ENCODE results near the gene HYAL2.

Gene HYAL2

DNA sequence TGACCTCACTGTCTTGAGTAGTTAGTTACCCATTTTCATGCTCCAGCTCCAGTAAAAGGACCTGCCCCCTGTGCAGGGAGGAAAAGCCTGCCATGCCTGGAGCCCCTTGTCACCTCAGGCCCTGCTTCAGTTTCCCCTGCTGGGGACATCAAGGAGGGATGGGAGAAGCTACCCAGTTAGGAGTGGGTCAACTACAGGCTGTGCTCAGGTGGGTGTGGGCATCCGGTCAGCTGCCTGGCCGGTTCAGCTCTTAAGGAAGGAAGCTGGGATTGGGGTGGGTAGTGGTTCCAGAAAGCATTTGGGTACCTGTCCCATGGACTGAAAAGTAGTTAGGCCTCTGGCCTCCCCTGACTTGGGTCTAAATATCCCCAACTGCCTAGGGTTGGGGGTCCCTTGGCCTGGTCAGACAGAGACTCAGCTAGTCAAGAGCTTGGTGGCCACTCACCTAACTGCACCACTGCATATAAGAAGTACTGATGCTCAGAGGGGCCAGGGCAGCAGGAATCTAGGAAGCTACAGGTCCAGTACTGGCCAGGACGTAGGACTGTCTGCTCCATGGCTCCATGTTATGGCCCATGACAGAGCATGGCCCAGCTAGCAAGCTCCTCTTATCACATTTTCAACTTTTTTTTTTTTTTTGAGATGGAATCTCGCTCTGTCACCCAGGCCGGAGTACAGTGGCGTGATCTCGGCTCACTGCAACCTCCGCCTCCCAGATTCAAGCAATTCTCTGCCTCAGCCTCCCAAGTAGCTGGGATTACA lies 43.1 kb downstream of the HYAL2 start:
- H3K27ac ChIP-seq (ENCODE audit: low read depth, low read length): no peak overlapping the region
- no peak for TF ChIP-seq EZH2phosphoT487 (conservative IDR thresholded peaks at IDR 0.05; ENCODE audit: low read length)
- TF ChIP-seq, protein P1, sequence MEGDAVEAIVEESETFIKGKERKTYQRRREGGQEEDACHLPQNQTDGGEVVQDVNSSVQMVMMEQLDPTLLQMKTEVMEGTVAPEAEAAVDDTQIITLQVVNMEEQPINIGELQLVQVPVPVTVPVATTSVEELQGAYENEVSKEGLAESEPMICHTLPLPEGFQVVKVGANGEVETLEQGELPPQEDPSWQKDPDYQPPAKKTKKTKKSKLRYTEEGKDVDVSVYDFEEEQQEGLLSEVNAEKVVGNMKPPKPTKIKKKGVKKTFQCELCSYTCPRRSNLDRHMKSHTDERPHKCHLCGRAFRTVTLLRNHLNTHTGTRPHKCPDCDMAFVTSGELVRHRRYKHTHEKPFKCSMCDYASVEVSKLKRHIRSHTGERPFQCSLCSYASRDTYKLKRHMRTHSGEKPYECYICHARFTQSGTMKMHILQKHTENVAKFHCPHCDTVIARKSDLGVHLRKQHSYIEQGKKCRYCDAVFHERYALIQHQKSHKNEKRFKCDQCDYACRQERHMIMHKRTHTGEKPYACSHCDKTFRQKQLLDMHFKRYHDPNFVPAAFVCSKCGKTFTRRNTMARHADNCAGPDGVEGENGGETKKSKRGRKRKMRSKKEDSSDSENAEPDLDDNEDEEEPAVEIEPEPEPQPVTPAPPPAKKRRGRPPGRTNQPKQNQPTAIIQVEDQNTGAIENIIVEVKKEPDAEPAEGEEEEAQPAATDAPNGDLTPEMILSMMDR (IDR thresholded peaks at IDR 0.05; ENCODE audit: insufficient read depth, low read length, poor library complexity, severe bottlenecking): no peak
- H3K36me3 ChIP-seq (ENCODE audit: low read length): no peaks in the 10 kb centered on the region
- no peak overlapping the region for H3K9ac ChIP-seq (ENCODE audit: low read length)
- H3K9me2 ChIP-seq (replicated peaks; ENCODE audit: insufficient read depth, low read length): no peaks in the 10 kb centered on the region
- no peak overlapping the region for H3K4me2 ChIP-seq (ENCODE audit: low read depth, low read length, poor library complexity, severe bottlenecking)
- H3K4me3 ChIP-seq (ENCODE audit: insufficient read depth, low read length, poor library complexity, severe bottlenecking): no peak overlapping the region
- H3K27me3 ChIP-seq (ENCODE audit: low read length): no peaks in the 10 kb centered on the region
- H2AFZ ChIP-seq (ENCODE audit: low read depth, low read length, severe bottlenecking): no peak overlapping the region
- H3K9me3 ChIP-seq (ENCODE audit: insufficient read depth, low read length): no peaks in the 10 kb centered on the region
- no peaks in the 10 kb centered on the region for H3F3A ChIP-seq (ENCODE audit: insufficient read depth)
- no peaks in the 10 kb centered on the region for H3K79me2 ChIP-seq (ENCODE audit: insufficient read depth, low read length)
- H4K20me1 ChIP-seq (ENCODE audit: low read depth, low read length): no peaks in the 10 kb centered on the region

- Histone ChIP-seq H3K79me2 (ENCODE audit: insufficient read depth, low read length) (no peaks in the 10 kb centered on the region), H3K27ac (ENCODE audit: low read depth, low read length) (no peak within 1 kb of the TSS), H3K36me3 (ENCODE audit: low read length) (no peaks in the 10 kb centered on the region), H3K9me3 (ENCODE audit: insufficient read depth, low read length) (no peaks in the 10 kb centered on the region), H3K9ac (ENCODE audit: low read length) (no peak within 1 kb of the TSS), H3F3A (ENCODE audit: insufficient read depth) (no peaks in the 10 kb centered on the region), H3K4me2 (ENCODE audit: low read depth, low read length, poor library complexity, severe bottlenecking) (no peak within 1 kb of the TSS), H3K27me3 (ENCODE audit: low read length) (no peaks in the 10 kb centered on the region), H4K20me1 (ENCODE audit: low read depth, low read length) (no peaks in the 10 kb centered on the region), H2AFZ (ENCODE audit: low read depth, low read length, severe bottlenecking) (no peak within 1 kb of the TSS), H3K9me2 (replicated peaks; ENCODE audit: insufficient read depth, low read length) (no peaks in the 10 kb centered on the region), H3K4me3 (ENCODE audit: insufficient read depth, low read length, poor library complexity, severe bottlenecking) (no peak within 1 kb of the TSS)
- no peak for TF ChIP-seq EZH2phosphoT487 (conservative IDR thresholded peaks at IDR 0.05; ENCODE audit: low read length)
- TF ChIP-seq, protein P1 (IDR thresholded peaks at IDR 0.05; ENCODE audit: insufficient read depth, low read length, poor library complexity, severe bottlenecking): no peak
Observed at GRCh38 chr3:50278880-50279224, 43.7 kb downstream of the HYAL2 start, which contains the start of gene LSMEM2. Gene LSMEM2, plus strand, starts transcription at chr3:50279087. Its CDS starts 27 bp downstream, at chr3:50279114.

GRCh38 chr3:50278123-50278879 lies 44.2 kb downstream of the HYAL2 start:
- Histone ChIP-seq H3K9ac (ENCODE audit: low read length) (no peak overlapping the region), H3K9me2 (replicated peaks; ENCODE audit: insufficient read depth, low read length) (no peaks in the 10 kb centered on the region), H4K20me1 (ENCODE audit: low read depth, low read length) (no peaks in the 10 kb centered on the region), H3K27ac (ENCODE audit: low read depth, low read length) (no peak overlapping the region), H3K79me2 (ENCODE audit: insufficient read depth, low read length) (no peaks in the 10 kb centered on the region), H2AFZ (ENCODE audit: low read depth, low read length, severe bottlenecking) (no peak overlapping the region), H3K36me3 (ENCODE audit: low read length) (no peaks in the 10 kb centered on the region), H3K4me2 (ENCODE audit: low read depth, low read length, poor library complexity, severe bottlenecking) (no peak overlapping the region), H3K27me3 (ENCODE audit: low read length) (no peaks in the 10 kb centered on the region), H3K9me3 (ENCODE audit: insufficient read depth, low read length) (no peaks in the 10 kb centered on the region), H3F3A (ENCODE audit: insufficient read depth) (no peaks in the 10 kb centered on the region), H3K4me3 (ENCODE audit: insufficient read depth, low read length, poor library complexity, severe bottlenecking) (no peak overlapping the region)
- TF ChIP-seq EZH2phosphoT487 (conservative IDR thresholded peaks at IDR 0.05; ENCODE audit: low read length): no peak
- TF ChIP-seq, protein P1 (IDR thresholded peaks at IDR 0.05; ENCODE audit: insufficient read depth, low read length, poor library complexity, severe bottlenecking): no peak
